ENCODE data around the gene GALNT17.

GALNT17 gene

GRCh38 chr7:71220210-71220695 lies 88.3 kb downstream of the GALNT17 start:
- no peak overlapping the region for H3K9ac ChIP-seq (ENCODE audit: low read length in 5 of 5)

GRCh38 chr7:71221049-71221448 lies 89.1 kb downstream of the GALNT17 start:
- no peak overlapping the region for H3K27ac ChIP-seq (ENCODE audit: low read depth, low read length)
- H3K36me3 ChIP-seq (ENCODE audit: control insufficient read depth in 5 of 5, insufficient read depth in 5 of 5, low read length in 5 of 5): no peaks in the 10 kb centered on the region

More at GRCh38 chr7:71220210-71220695, 88.3 kb downstream of the GALNT17 start:
- Histone ChIP-seq H3K36me3 (ENCODE audit: control insufficient read depth in 5 of 5, insufficient read depth in 5 of 5, low read length in 5 of 5) (no peaks in the 10 kb centered on the region), H3K27me3 (ENCODE audit: control insufficient read depth in 5 of 5, insufficient read depth in 4 of 5, low read length in 5 of 5) (no peaks in the 10 kb centered on the region), H3K9me3 (ENCODE audit: control insufficient read depth in 5 of 5, low read length in 5 of 5) (peaks cover 4 to 18% (median 11%) of the 10 kb centered on the region in 5 donors), H3K4me3 (ENCODE audit: low read depth in 1 of 5, low read length in 5 of 5) (no peak overlapping the region), H3K4me1 (ENCODE audit: control insufficient read depth in 5 of 5, insufficient read depth in 5 of 5, low read length in 5 of 5) (no peaks in the 10 kb centered on the region), H3K27ac (ENCODE audit: low read depth, low read length) (no peak overlapping the region)

GRCh38 chr7:71221549-71221948 lies 89.6 kb downstream of the GALNT17 start:
- Histone ChIP-seq H3K9ac (ENCODE audit: low read length in 5 of 5) (no peak overlapping the region), H3K9me3 (ENCODE audit: control insufficient read depth in 5 of 5, low read length in 5 of 5) (peaks cover 4 to 18% (median 11%) of the 10 kb centered on the region in 5 donors), H3K27me3 (ENCODE audit: control insufficient read depth in 5 of 5, insufficient read depth in 4 of 5, low read length in 5 of 5) (no peaks in the 10 kb centered on the region), H3K36me3 (ENCODE audit: control insufficient read depth in 5 of 5, insufficient read depth in 5 of 5, low read length in 5 of 5) (no peaks in the 10 kb centered on the region), H3K4me1 (ENCODE audit: control insufficient read depth in 5 of 5, insufficient read depth in 5 of 5, low read length in 5 of 5) (no peaks in the 10 kb centered on the region), H3K4me3 (ENCODE audit: low read depth in 1 of 5, low read length in 5 of 5) (no peak overlapping the region), H3K27ac (ENCODE audit: low read depth, low read length) (no peak overlapping the region)

More at GRCh38 chr7:71221049-71221448, 89.1 kb downstream of the GALNT17 start:
- Histone ChIP-seq H3K9ac (ENCODE audit: low read length in 5 of 5) (no peak overlapping the region), H3K9me3 (ENCODE audit: control insufficient read depth in 5 of 5, low read length in 5 of 5) (peaks cover 4 to 18% (median 11%) of the 10 kb centered on the region in 5 donors), H3K27me3 (ENCODE audit: control insufficient read depth in 5 of 5, insufficient read depth in 4 of 5, low read length in 5 of 5) (no peaks in the 10 kb centered on the region), H3K4me1 (ENCODE audit: control insufficient read depth in 5 of 5, insufficient read depth in 5 of 5, low read length in 5 of 5) (no peaks in the 10 kb centered on the region), H3K4me3 (ENCODE audit: low read depth in 1 of 5, low read length in 5 of 5) (no peak overlapping the region)

GRCh38 chr7:71227126-71227525 lies 95.2 kb downstream of the GALNT17 start:
- Histone ChIP-seq H3K27ac (ENCODE audit: low read depth, low read length) (no peak overlapping the region), H3K36me3 (ENCODE audit: control insufficient read depth in 5 of 5, insufficient read depth in 5 of 5, low read length in 5 of 5) (no peaks in the 10 kb centered on the region), H3K4me3 (ENCODE audit: low read depth in 1 of 5, low read length in 5 of 5) (no peak overlapping the region), H3K27me3 (ENCODE audit: control insufficient read depth in 5 of 5, insufficient read depth in 4 of 5, low read length in 5 of 5) (peaks cover 0 to 2% (median 0%) of the 10 kb centered on the region in 5 donors), H3K9ac (ENCODE audit: low read length in 5 of 5) (no peak overlapping the region), H3K4me1 (ENCODE audit: control insufficient read depth in 5 of 5, insufficient read depth in 5 of 5, low read length in 5 of 5) (no peaks in the 10 kb centered on the region), H3K9me3 (ENCODE audit: control insufficient read depth in 5 of 5, low read length in 5 of 5) (peaks cover 5 to 40% (median 33%) of the 10 kb centered on the region in 5 donors)

- no peak overlapping the region for H3K9ac ChIP-seq (ENCODE audit: low read length in 5 of 5)
- H3K27ac ChIP-seq (ENCODE audit: low read depth, low read length): no peak overlapping the region
- H3K4me3 ChIP-seq (ENCODE audit: low read depth in 1 of 5, low read length in 5 of 5): no peak overlapping the region
- peaks cover 5 to 41% (median 37%) of the 10 kb centered on the region in 5 donors for H3K9me3 ChIP-seq (ENCODE audit: control insufficient read depth in 5 of 5, low read length in 5 of 5)
- no peaks in the 10 kb centered on the region for H3K36me3 ChIP-seq (ENCODE audit: control insufficient read depth in 5 of 5, insufficient read depth in 5 of 5, low read length in 5 of 5)
- no peaks in the 10 kb centered on the region for H3K4me1 ChIP-seq (ENCODE audit: control insufficient read depth in 5 of 5, insufficient read depth in 5 of 5, low read length in 5 of 5)
- H3K27me3 ChIP-seq (ENCODE audit: control insufficient read depth in 5 of 5, insufficient read depth in 4 of 5, low read length in 5 of 5): peaks cover 0 to 2% (median 0%) of the 10 kb centered on the region in 5 donors
These were observed 97.2 kb downstream of the GALNT17 start for GRCh38 chr7:71229148-71229547.

- no peak overlapping the region for H3K9ac ChIP-seq (ENCODE audit: low read length in 5 of 5)
- H3K27ac ChIP-seq (ENCODE audit: low read depth, low read length): no peak overlapping the region
- no peaks in the 10 kb centered on the region for H3K4me1 ChIP-seq (ENCODE audit: control insufficient read depth in 5 of 5, insufficient read depth in 5 of 5, low read length in 5 of 5)
- H3K36me3 ChIP-seq (ENCODE audit: control insufficient read depth in 5 of 5, insufficient read depth in 5 of 5, low read length in 5 of 5): no peaks in the 10 kb centered on the region
- H3K27me3 ChIP-seq (ENCODE audit: control insufficient read depth in 5 of 5, insufficient read depth in 4 of 5, low read length in 5 of 5): peaks cover 0 to 2% (median 0%) of the 10 kb centered on the region in 5 donors
- H3K9me3 ChIP-seq (ENCODE audit: control insufficient read depth in 5 of 5, low read length in 5 of 5): peaks cover 5 to 41% (median 38%) of the 10 kb centered on the region in 5 donors
- peak overlapping the region in 1 of 5 donors; percentile 31 for H3K4me3 ChIP-seq (ENCODE audit: low read depth in 1 of 5, low read length in 5 of 5)
These were observed 97.8 kb downstream of the GALNT17 start for GRCh38 chr7:71229699-71230098.

GRCh38 chr7:71235253-71235652 lies 103.3 kb downstream of the GALNT17 start:
- H3K9ac ChIP-seq (ENCODE audit: low read length in 5 of 5): no peak overlapping the region
- H3K36me3 ChIP-seq (ENCODE audit: control insufficient read depth in 5 of 5, insufficient read depth in 5 of 5, low read length in 5 of 5): no peaks in the 10 kb centered on the region
- H3K27ac ChIP-seq (ENCODE audit: low read depth, low read length): no peak overlapping the region

GRCh38 chr7:71236230-71237105 lies 104.5 kb downstream of the GALNT17 start:
- Histone ChIP-seq H3K4me3 (ENCODE audit: low read depth in 1 of 5, low read length in 5 of 5) (no peak overlapping the region), H3K9ac (ENCODE audit: low read length in 5 of 5) (no peak overlapping the region), H3K27ac (ENCODE audit: low read depth, low read length) (no peak overlapping the region), H3K4me1 (ENCODE audit: control insufficient read depth in 5 of 5, insufficient read depth in 5 of 5, low read length in 5 of 5) (no peaks in the 10 kb centered on the region), H3K27me3 (ENCODE audit: control insufficient read depth in 5 of 5, insufficient read depth in 4 of 5, low read length in 5 of 5) (peaks cover 0 to 2% (median 0%) of the 10 kb centered on the region in 5 donors), H3K9me3 (ENCODE audit: control insufficient read depth in 5 of 5, low read length in 5 of 5) (peaks cover 3 to 11% (median 10%) of the 10 kb centered on the region in 5 donors), H3K36me3 (ENCODE audit: control insufficient read depth in 5 of 5, insufficient read depth in 5 of 5, low read length in 5 of 5) (no peaks in the 10 kb centered on the region)

More at GRCh38 chr7:71235253-71235652, 103.3 kb downstream of the GALNT17 start:
- Histone ChIP-seq H3K27me3 (ENCODE audit: control insufficient read depth in 5 of 5, insufficient read depth in 4 of 5, low read length in 5 of 5) (peaks cover 0 to 2% (median 0%) of the 10 kb centered on the region in 5 donors), H3K4me3 (ENCODE audit: low read depth in 1 of 5, low read length in 5 of 5) (no peak overlapping the region), H3K9me3 (ENCODE audit: control insufficient read depth in 5 of 5, low read length in 5 of 5) (peaks cover 3 to 18% (median 16%) of the 10 kb centered on the region in 5 donors), H3K4me1 (ENCODE audit: control insufficient read depth in 5 of 5, insufficient read depth in 5 of 5, low read length in 5 of 5) (no peaks in the 10 kb centered on the region)

- Histone ChIP-seq H3K27ac (ENCODE audit: low read depth, low read length) (no peak overlapping the region), H3K4me1 (ENCODE audit: control insufficient read depth in 5 of 5, insufficient read depth in 5 of 5, low read length in 5 of 5) (no peaks in the 10 kb centered on the region), H3K9ac (ENCODE audit: low read length in 5 of 5) (no peak overlapping the region), H3K36me3 (ENCODE audit: control insufficient read depth in 5 of 5, insufficient read depth in 5 of 5, low read length in 5 of 5) (no peaks in the 10 kb centered on the region), H3K27me3 (ENCODE audit: control insufficient read depth in 5 of 5, insufficient read depth in 4 of 5, low read length in 5 of 5) (peaks cover 0 to 2% (median 0%) of the 10 kb centered on the region in 5 donors), H3K4me3 (ENCODE audit: low read depth in 1 of 5, low read length in 5 of 5) (no peak overlapping the region), H3K9me3 (ENCODE audit: control insufficient read depth in 5 of 5, low read length in 5 of 5) (peaks cover 0 to 6% (median 0%) of the 10 kb centered on the region in 5 donors)
These were observed 106.0 kb downstream of the GALNT17 start for GRCh38 chr7:71237945-71238344.

Data from subcutaneous abdominal adipose tissue (tissue), 5 donors.